Measurements from ENCODE around the gene ASIP. TPM values are rescaled to one million over a fixed set of nuclear protein-coding genes. Genes with fewer than 3 reads are reported as not detected.
"Not testable (repeated sequence)": the region's sequence is repeated elsewhere in the genome, so short reads cannot be mapped to it uniquely, and the experiment has no call there.

The ASIP gene
- total and polyA plus RNA-seq, 4 donors, result 0.39 to 0.62 TPM; not detected in 2

GRCh38 chr20:34205172-34205880, 35.9 kb upstream of the ASIP start:
- DNase-seq (ENCODE audit: low spot score), result not testable (repeated sequence)
- 82% methylated on average over 21 of the region's 21 CpGs for WGBS

GRCh38 chr20:34209111-34209510, 32.1 kb upstream of the ASIP start:
- Histone ChIP-seq H3K27ac (ENCODE audit: low read depth in 1 of 2, low read length in 2 of 2) (no peak overlapping the region), H3K36me3 (ENCODE audit: control insufficient read depth in 4 of 4, insufficient read depth in 3 of 4, low read depth in 1 of 4, low read length in 3 of 4) (no peaks in the 10 kb centered on the region), H3K27me3 (ENCODE audit: control insufficient read depth in 4 of 4, insufficient read depth in 4 of 4, low read length in 3 of 4) (no peaks in the 10 kb centered on the region), H3K9ac (ENCODE audit: low read depth in 1 of 2, low read length in 2 of 2) (no peak overlapping the region), H3K4me1 (ENCODE audit: control insufficient read depth in 4 of 4, insufficient read depth in 4 of 4, low read length in 3 of 4) (no peaks in the 10 kb centered on the region), H3K9me3 (ENCODE audit: control insufficient read depth in 4 of 4, low read length in 3 of 4) (peaks cover 0 to 3% (median under 1%) of the 10 kb centered on the region in 4 donors), H3K4me3 (ENCODE audit: low read depth in 1 of 3, low read length in 3 of 3) (no peak overlapping the region)
- WGBS, result 76% methylated on average over 3 of the region's 3 CpGs
- DNase-seq (ENCODE audit: low spot score), result no peak
- TF ChIP-seq ZBTB33 (IDR thresholded peaks at IDR 0.05) (no peak), SP1 (IDR thresholded peaks at IDR 0.05) (no peak), EGR1 (IDR thresholded peaks at IDR 0.05; ENCODE audit: low read depth in 2 of 2) (no peak), JUND (IDR thresholded peaks at IDR 0.05) (no peak), REST (IDR thresholded peaks at IDR 0.05) (no peak), GABPA (IDR thresholded peaks at IDR 0.05 in 1 of 2, conservative IDR thresholded peaks at IDR 0.05 in 1 of 2) (no peak), RXRA (IDR thresholded peaks at IDR 0.05) (no peak), HNF4A (conservative IDR thresholded peaks at IDR 0.05) (no peak), FOXA1 (IDR thresholded peaks at IDR 0.05) (no peak), FOXA2 (IDR thresholded peaks at IDR 0.05) (no peak), ATF3 (IDR thresholded peaks at IDR 0.05) (no peak), MAX (IDR thresholded peaks at IDR 0.05) (no peak), NR2F2 (IDR thresholded peaks at IDR 0.05) (no peak), HNF4G (IDR thresholded peaks at IDR 0.05) (no peak), TAF1 (conservative IDR thresholded peaks at IDR 0.05) (no peak)

More at GRCh38 chr20:34205172-34205880, 35.9 kb upstream of the ASIP start:
- not testable (repeated sequence) for H3K9me3 ChIP-seq (ENCODE audit: control insufficient read depth in 4 of 4, low read length in 3 of 4); H3K27me3 ChIP-seq (ENCODE audit: control insufficient read depth in 4 of 4, insufficient read depth in 4 of 4, low read length in 3 of 4); H3K36me3 ChIP-seq (ENCODE audit: control insufficient read depth in 4 of 4, insufficient read depth in 3 of 4, low read depth in 1 of 4, low read length in 3 of 4); H3K4me3 ChIP-seq (ENCODE audit: low read depth in 1 of 3, low read length in 3 of 3); H3K27ac ChIP-seq (ENCODE audit: low read depth in 1 of 2, low read length in 2 of 2); H3K9ac ChIP-seq (ENCODE audit: low read depth in 1 of 2, low read length in 2 of 2); H3K4me1 ChIP-seq (ENCODE audit: control insufficient read depth in 4 of 4, insufficient read depth in 4 of 4, low read length in 3 of 4)
